AG10803 (cell line): ENCODE results near the gene U2SURP.
A peak's percentile ranks its signal among the peaks of the same experiment; 100 is the strongest.

Experiments used
- DNase-seq: peaks from one replicate; pipeline ENCODE4 v3.0.0; 2010; ENCODE audit warnings: low read depth
- H3K4me3 ChIP-seq: 2 replicates; pipeline ENCODE4 v1.5.1; 2011; ENCODE audit warnings: mild to moderate bottlenecking, low read length, control low read depth
- TF ChIP-seq, protein P1 (sequence below): conservative IDR thresholded peaks from 2 replicates; pipeline ENCODE4 v1.5.1; 2011; ENCODE audit warnings: mild to moderate bottlenecking, low read length, control low read depth, inconsistent platforms

U2SURP gene

GRCh38 chr3:143001369-143002082, at the start of gene U2SURP:
U2SURP (plus strand) TSS chr3:143001570; CDS start chr3:143001629, 59 bp downstream.
- TF ChIP-seq, protein P1, sequence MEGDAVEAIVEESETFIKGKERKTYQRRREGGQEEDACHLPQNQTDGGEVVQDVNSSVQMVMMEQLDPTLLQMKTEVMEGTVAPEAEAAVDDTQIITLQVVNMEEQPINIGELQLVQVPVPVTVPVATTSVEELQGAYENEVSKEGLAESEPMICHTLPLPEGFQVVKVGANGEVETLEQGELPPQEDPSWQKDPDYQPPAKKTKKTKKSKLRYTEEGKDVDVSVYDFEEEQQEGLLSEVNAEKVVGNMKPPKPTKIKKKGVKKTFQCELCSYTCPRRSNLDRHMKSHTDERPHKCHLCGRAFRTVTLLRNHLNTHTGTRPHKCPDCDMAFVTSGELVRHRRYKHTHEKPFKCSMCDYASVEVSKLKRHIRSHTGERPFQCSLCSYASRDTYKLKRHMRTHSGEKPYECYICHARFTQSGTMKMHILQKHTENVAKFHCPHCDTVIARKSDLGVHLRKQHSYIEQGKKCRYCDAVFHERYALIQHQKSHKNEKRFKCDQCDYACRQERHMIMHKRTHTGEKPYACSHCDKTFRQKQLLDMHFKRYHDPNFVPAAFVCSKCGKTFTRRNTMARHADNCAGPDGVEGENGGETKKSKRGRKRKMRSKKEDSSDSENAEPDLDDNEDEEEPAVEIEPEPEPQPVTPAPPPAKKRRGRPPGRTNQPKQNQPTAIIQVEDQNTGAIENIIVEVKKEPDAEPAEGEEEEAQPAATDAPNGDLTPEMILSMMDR: no peak
- peak within 1 kb of the TSS; percentile 94 for H3K4me3 ChIP-seq

GRCh38 chr3:142951794-142952193, 49.6 kb upstream of the U2SURP start:
- no peak overlapping the region for H3K4me3 ChIP-seq
- TF ChIP-seq, protein P1: no peak
- DNase-seq: no peak

More at GRCh38 chr3:143001369-143002082, at the start of gene U2SURP:
- peak; percentile 99 for DNase-seq

DNA sequence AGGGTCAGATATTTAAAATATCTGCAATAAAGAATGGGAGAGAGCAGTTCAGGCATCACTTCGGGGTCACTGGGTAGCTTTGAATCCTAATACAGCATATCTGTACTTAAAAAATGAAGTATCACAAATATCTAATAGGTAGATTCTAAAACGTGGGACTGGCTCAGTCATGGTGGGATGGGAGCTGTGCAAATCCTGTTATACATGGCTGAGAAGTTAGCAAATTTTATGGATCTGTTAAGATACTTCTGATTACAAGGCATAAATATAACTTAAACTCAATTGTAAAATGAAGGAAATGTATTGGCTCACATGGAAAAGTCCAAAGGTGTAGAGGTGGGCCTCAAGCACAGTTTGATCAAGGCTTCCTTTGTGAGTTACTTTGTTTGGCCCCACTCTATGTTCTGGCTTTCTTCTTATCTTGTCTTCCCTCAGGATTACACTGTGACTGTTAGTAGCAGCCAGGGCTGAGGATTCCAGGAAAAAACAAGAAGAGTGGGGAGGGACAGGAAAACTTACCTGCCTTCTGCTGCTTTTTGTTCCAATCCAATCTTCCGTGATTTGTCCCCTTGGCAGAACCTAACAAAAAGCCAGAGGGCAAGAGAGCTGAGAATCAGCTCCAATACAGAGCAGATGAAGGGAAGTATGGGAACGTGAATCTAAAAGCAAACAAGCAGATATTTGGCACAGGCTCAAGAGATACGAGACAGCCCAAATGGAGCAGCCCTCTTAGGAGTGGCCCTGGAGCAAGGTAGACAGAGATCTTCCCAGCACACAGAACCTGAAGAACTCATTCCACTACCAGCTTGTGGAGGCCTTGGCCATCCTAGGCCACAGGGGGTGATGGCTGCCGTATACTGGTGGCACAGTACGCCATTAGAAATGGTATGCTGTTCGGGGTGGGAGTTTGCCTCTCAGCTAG, 48.8 kb upstream of the U2SURP start:
- no peak overlapping the region for H3K4me3 ChIP-seq
- TF ChIP-seq, protein P1: no peak
- no peak for DNase-seq

DNA sequence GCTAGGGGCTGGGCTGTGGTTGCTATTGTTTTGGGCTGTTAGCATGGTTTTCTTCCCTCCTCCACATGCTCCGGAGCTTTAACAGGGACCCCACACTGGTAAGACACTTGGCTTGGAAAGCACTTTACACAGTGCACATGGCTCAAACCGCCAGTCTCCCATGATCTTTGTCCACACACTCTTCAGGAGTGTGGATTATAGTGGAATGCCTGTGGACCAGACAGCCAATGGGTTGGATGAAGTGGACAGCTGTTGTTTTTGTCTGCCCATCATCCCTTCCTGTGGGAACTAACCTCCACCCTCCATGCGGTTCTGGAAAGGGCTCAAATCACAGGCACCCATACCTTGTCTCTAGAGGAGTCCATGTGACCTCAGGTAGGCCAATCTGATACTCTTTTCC, 47.9 kb upstream of the U2SURP start:
- H3K4me3 ChIP-seq: no peak overlapping the region
- TF ChIP-seq, protein P1: no peak
- no peak for DNase-seq

DNA sequence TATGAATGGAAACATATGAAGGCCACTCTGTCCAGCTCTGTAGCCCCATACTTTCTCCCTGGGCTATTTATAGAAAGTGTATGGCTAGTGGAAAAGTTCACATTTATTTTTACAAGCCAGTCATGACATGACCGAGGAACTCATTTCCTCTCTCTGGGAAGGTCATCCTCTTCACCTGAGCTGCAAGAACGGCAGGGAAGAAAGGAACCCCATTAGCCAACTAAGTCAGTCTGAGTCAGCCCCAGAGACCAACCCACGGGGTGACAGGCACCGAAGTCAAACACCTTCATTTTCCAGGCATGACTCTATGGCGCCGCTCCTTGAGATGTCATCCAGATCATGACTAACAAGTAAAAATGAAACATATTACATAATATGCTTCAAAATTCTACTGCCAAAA, 42.7 kb upstream of the U2SURP start:
- TF ChIP-seq, protein P1: no peak
- DNase-seq: peak; percentile 35

GRCh38 chr3:142960322-142960850, 41.0 kb upstream of the U2SURP start:
- TF ChIP-seq, protein P1: no peak
- no peak for DNase-seq
- H3K4me3 ChIP-seq: no peak overlapping the region

More for the DNA sequence above, 42.7 kb upstream of the U2SURP start:
- no peak overlapping the region for H3K4me3 ChIP-seq
